Measurements from ENCODE around the gene POGLUT3. TPM values are rescaled to one million over a fixed set of nuclear protein-coding genes. Genes with fewer than 3 reads are reported as not detected.

POGLUT3 gene
- total and polyA plus RNA-seq, 9 of the 15 experiments (the other 6 are each of a cell fraction or from before 2014, with no cell fraction given), result 4.6 to 29.7 (median 17.8) TPM

GRCh38 chr11:108453207-108453835, 44.9 kb downstream of the POGLUT3 start:
- ATAC-seq (no peak), FAIRE-seq (no peak), DNase-seq (ENCODE audit: extremely low read depth in 1 of 4, low spot score in 3 of 4) (no peak)
- intact Hi-C loops (cut with micrococcal nuclease) (no loop called here), in situ Hi-C loops (cut with MboI) (no loop called here)
- 0 out of 2 replicates have a peak, but pooled peaks cover 1% of the 10 kb centered on the region for H3K9me3 ChIP-seq (replicated peaks; ENCODE audit: control insufficient read depth, insufficient read depth, low read depth, low read length)
- H3K4me2 ChIP-seq (ENCODE audit: insufficient read depth, low read length), result no peak overlapping the region
- TF ChIP-seq CBX3 (IDR thresholded peaks at IDR 0.05; ENCODE audit: borderline replicate concordance in 1 of 2, low read length in 2 of 2) (peak in 1 of 2 experiments; percentile 46; a peak in 1 of 3 replicates), ZNF324 (CRISPR knock-in tag; IDR thresholded peaks at IDR 0.05) (no peak), ZNF354B (CRISPR knock-in tag; IDR thresholded peaks at IDR 0.05) (peak; percentile 94), RBM25 (IDR thresholded peaks at IDR 0.05; ENCODE audit: low read depth, low read length, severe bottlenecking) (peak; percentile 87), TRIM24 (IDR thresholded peaks at IDR 0.05) (0 out of 4 replicates have a peak, but pooled peaks of 1 of the 2 experiments have one; percentile 23), KLF10 (CRISPR knock-in tag; IDR thresholded peaks at IDR 0.05) (no peak), ZNF280A (IDR thresholded peaks at IDR 0.05; ENCODE audit: low read depth, partially characterized antibody) (peak; percentile 31), MTA1 (IDR thresholded peaks at IDR 0.05; ENCODE audit: borderline replicate concordance) (no peak), ZNF507 (tag; conservative IDR thresholded peaks at IDR 0.05) (peak; percentile 100)
- CTCF ChIA-PET (ENCODE audit: low intra/inter-chr PET ratio), result no interaction called here
- no peak overlapping the region for H3K27ac ChIP-seq (ENCODE audit: extremely low read depth, low read depth, low read length)
- H3K4me3 ChIP-seq, result no peak overlapping the region
- peaks cover 0 to 3% of the 10 kb centered on the region in 2 experiments; a peak in 2 of 5 replicates for H3K4me1 ChIP-seq (replicated peaks in 1 of 2; ENCODE audit: control insufficient read depth in 2 of 2, insufficient read depth in 2 of 2, low read length in 2 of 2)
- no TSS peak for BruUV-seq (replicated peaks)
- 50% methylated on average over 2 of the region's 2 CpGs for WGBS (ENCODE audit: insufficient coverage, low coverage, missing lambda C conversion rate)
- POLR2A ChIA-PET, result interaction anchor here (1.1 kb wide), 1 partner anchor 15 kb away, joined by 3 read pairs; no protein-coding TSS in a partner anchor
- H3K9me1 ChIP-seq (ENCODE audit: control insufficient read depth, insufficient read depth, low read length), result no peaks in the 10 kb centered on the region
- H3K79me2 ChIP-seq (ENCODE audit: control insufficient read depth, insufficient read depth, low read length), result no peaks in the 10 kb centered on the region
- no peaks in the 10 kb centered on the region for H3K36me3 ChIP-seq (ENCODE audit: control insufficient read depth, insufficient read depth, low read length)
- H3K27me3 ChIP-seq (ENCODE audit: control insufficient read depth in 2 of 2, insufficient read depth in 2 of 2, low read length in 2 of 2), result no peaks in the 10 kb centered on the region
- no peaks in the 10 kb centered on the region for H4K20me1 ChIP-seq (replicated peaks; ENCODE audit: control insufficient read depth, insufficient read depth, low read length)
- no peak overlapping the region for H2AFZ ChIP-seq (ENCODE audit: low read depth, low read length)
- no peak overlapping the region for H3K9ac ChIP-seq (ENCODE audit: insufficient read depth in 1 of 2, low read depth in 2 of 2, low read length in 2 of 2)

Other genes starting within 250 kb of the POGLUT3 start
- gene C11orf65, start 30.9 kb downstream of the POGLUT3 start, total RNA-seq (2014; rRNA removed), result 1.1 and 1.2 TPM in 2 replicates
- 1.5 and 1.8 TPM in 2 replicates for gene C11orf65, start 30.9 kb downstream of the POGLUT3 start, total RNA-seq (2014; rRNA removed; fragmentation: Illumina TruSeq; extraction: Trizol)
- gene C11orf65, start 30.9 kb downstream of the POGLUT3 start, total RNA-seq (2015; rRNA removed; fragmentation: Illumina TruSeq; extraction: Trizol), result 1.1 and 1.4 TPM in 2 replicates
- gene C11orf65, start 30.9 kb downstream of the POGLUT3 start, total RNA-seq (2021), result 0.81 and 1.1 TPM in 2 replicates
- 1.2 TPM in 2 replicates for gene C11orf65, start 30.9 kb downstream of the POGLUT3 start, polyA plus RNA-seq (2011; rRNA removed)
- 1.4 and 1.6 TPM in 2 replicates for gene C11orf65, start 30.9 kb downstream of the POGLUT3 start, polyA plus RNA-seq (2014; fragmentation: Illumina TruSeq; extraction: Trizol)
- 1 to 10 TPM; 1.0 to 1.7 TPM for gene C11orf65, start 30.9 kb downstream of the POGLUT3 start, polyA plus RNA-seq (2014; fragmentation: Nextera tagmentation; extraction: Ambion mirVana)
- 1.4 and 2.1 TPM in 2 replicates for gene C11orf65, start 30.9 kb downstream of the POGLUT3 start, polyA plus RNA-seq (2014; rRNA removed)
- 4.2 TPM in 2 replicates for gene EXPH5, start 95.4 kb upstream of the POGLUT3 start, total RNA-seq (2014; rRNA removed)
- 6.1 and 7.3 TPM in 2 replicates for gene EXPH5, start 95.4 kb upstream of the POGLUT3 start, total RNA-seq (2014; rRNA removed; fragmentation: Illumina TruSeq; extraction: Trizol)
- 5.6 and 5.7 TPM in 2 replicates for gene EXPH5, start 95.4 kb upstream of the POGLUT3 start, total RNA-seq (2015; rRNA removed; fragmentation: Illumina TruSeq; extraction: Trizol)
- 6.8 and 8.5 TPM in 2 replicates for gene EXPH5, start 95.4 kb upstream of the POGLUT3 start, total RNA-seq (2021)
- gene EXPH5, start 95.4 kb upstream of the POGLUT3 start, polyA plus RNA-seq (2011; rRNA removed), result 4.8 and 6.2 TPM in 2 replicates
- 1.8 and 2.0 TPM in 2 replicates for gene EXPH5, start 95.4 kb upstream of the POGLUT3 start, polyA plus RNA-seq (2014; fragmentation: Illumina TruSeq; extraction: Trizol)
- 1 to 10 TPM; 1.3 to 4.8 TPM for gene EXPH5, start 95.4 kb upstream of the POGLUT3 start, polyA plus RNA-seq (2014; fragmentation: Nextera tagmentation; extraction: Ambion mirVana)
- 2.4 and 2.6 TPM in 2 replicates for gene EXPH5, start 95.4 kb upstream of the POGLUT3 start, polyA plus RNA-seq (2014; rRNA removed)
- gene DDX10, start 166.7 kb upstream of the POGLUT3 start, total RNA-seq (2014; rRNA removed), result 48.3 and 50.0 TPM in 2 replicates
- 77.2 and 83.6 TPM in 2 replicates for gene DDX10, start 166.7 kb upstream of the POGLUT3 start, total RNA-seq (2014; rRNA removed; fragmentation: Illumina TruSeq; extraction: Trizol)
- 69.1 and 72.5 TPM in 2 replicates for gene DDX10, start 166.7 kb upstream of the POGLUT3 start, total RNA-seq (2015; rRNA removed; fragmentation: Illumina TruSeq; extraction: Trizol)
- 64.6 and 66.6 TPM in 2 replicates for gene DDX10, start 166.7 kb upstream of the POGLUT3 start, total RNA-seq (2021)
- 41.7 and 50.7 TPM in 2 replicates for gene DDX10, start 166.7 kb upstream of the POGLUT3 start, polyA plus RNA-seq (2011; rRNA removed)
- gene DDX10, start 166.7 kb upstream of the POGLUT3 start, polyA plus RNA-seq (2014; fragmentation: Illumina TruSeq; extraction: Trizol), result 61.0 and 94.6 TPM in 2 replicates
- gene DDX10, start 166.7 kb upstream of the POGLUT3 start, polyA plus RNA-seq (2014; fragmentation: Nextera tagmentation; extraction: Ambion mirVana), result 10 to 100 TPM; 33.9 to 40.8 TPM
- gene DDX10, start 166.7 kb upstream of the POGLUT3 start, polyA plus RNA-seq (2014; rRNA removed), result 42.1 and 45.9 TPM in 2 replicates

Data from K562 (cell line).